Nephron progenitor cell (in vitro differentiated cells): ENCODE data around the gene NCOA7.

ENCODE experiments used
- DNase-seq: peaks from one replicate; pipeline ENCODE4 v3.0.0; 2021
- H3K27ac Mint-ChIP-seq: 2 replicates; pipeline ENCODE4 v1.8.0; 2021; ENCODE audit warnings: mild to moderate bottlenecking, moderate library complexity, mixed read lengths
- H3K27me3 Mint-ChIP-seq: 2 replicates; pipeline ENCODE4 v1.8.0; 2021; ENCODE audit warnings: mild to moderate bottlenecking, low read depth, mixed read lengths; ENCODE audit not compliant: poor library complexity
- H3K36me3 Mint-ChIP-seq: 2 replicates; pipeline ENCODE4 v1.8.0; 2021; ENCODE audit warnings: low read depth, mixed read lengths
- H3K4me1 Mint-ChIP-seq: 2 replicates; pipeline ENCODE4 v1.8.0; 2021; ENCODE audit warnings: mixed read lengths
- H3K4me3 Mint-ChIP-seq: 2 replicates; pipeline ENCODE4 v1.8.0; 2021; ENCODE audit warnings: mild to moderate bottlenecking, moderate library complexity, mixed read lengths
- H3K9me3 Mint-ChIP-seq: 2 replicates; pipeline ENCODE4 v1.8.0; 2021; ENCODE audit warnings: mild to moderate bottlenecking, moderate library complexity, mixed read lengths
- TF ChIP-seq, protein P1 (sequence below): fragments of 200-600 bp; sonication (generic); IDR thresholded peaks from 2 replicates; pipeline ENCODE4 v1.5.0; 2021; ENCODE audit warnings: antibody characterized with exemption

Gene NCOA7

GRCh38 chr6:125789167-125789566, 1.6 kb upstream of the NCOA7 start:
- Mint-ChIP-seq H3K9me3 (no peaks in the 10 kb centered on the region), H3K27ac (no peak overlapping the region), H3K36me3 (no peaks in the 10 kb centered on the region), H3K4me1 (peaks cover 44% of the 10 kb centered on the region), H3K4me3 (peak overlapping the region; percentile 87), H3K27me3 (peaks cover 3% of the 10 kb centered on the region)
- DNase-seq, result no peak
- TF ChIP-seq, protein P1, sequence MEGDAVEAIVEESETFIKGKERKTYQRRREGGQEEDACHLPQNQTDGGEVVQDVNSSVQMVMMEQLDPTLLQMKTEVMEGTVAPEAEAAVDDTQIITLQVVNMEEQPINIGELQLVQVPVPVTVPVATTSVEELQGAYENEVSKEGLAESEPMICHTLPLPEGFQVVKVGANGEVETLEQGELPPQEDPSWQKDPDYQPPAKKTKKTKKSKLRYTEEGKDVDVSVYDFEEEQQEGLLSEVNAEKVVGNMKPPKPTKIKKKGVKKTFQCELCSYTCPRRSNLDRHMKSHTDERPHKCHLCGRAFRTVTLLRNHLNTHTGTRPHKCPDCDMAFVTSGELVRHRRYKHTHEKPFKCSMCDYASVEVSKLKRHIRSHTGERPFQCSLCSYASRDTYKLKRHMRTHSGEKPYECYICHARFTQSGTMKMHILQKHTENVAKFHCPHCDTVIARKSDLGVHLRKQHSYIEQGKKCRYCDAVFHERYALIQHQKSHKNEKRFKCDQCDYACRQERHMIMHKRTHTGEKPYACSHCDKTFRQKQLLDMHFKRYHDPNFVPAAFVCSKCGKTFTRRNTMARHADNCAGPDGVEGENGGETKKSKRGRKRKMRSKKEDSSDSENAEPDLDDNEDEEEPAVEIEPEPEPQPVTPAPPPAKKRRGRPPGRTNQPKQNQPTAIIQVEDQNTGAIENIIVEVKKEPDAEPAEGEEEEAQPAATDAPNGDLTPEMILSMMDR, result no peak

DNA sequence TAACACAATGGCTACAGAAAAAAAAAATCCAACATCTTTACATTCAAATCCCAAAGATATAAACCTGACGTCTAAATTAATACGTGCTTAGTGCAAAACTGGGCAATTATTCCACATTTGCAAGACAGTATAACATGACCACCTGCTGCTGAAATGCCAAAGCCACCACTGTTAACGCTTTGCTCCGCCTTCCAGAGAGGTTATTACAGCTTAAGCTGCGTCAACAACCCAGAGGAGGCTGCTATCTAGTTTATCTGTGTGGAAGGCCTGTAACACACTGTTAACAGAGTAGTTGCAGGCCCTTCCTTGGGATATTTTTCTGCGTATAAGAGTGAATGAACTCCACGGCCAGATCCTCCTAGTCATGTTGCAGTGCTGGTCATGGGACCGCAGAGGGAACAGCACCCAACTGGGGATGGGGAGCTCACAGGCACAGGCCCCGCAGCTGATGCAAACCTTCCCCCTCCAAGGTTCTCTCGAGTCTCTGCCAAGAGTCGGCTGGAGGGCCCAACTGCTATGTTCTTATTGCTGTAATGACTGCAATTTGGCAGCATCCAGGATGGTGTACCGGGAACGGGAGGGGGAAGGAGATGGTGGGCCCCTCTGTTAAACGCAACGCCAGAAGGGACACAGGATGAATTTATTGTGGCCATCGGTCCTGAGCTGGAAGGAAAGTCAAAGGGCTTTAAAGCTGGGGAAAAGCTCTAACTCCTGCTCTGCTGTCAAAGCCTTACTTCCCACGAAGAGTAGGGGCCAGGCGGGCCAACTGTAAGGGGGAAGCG, 993 bp upstream of the NCOA7 start:
- TF ChIP-seq, protein P1, result no peak
- H3K4me1 Mint-ChIP-seq, result peaks cover 44% of the 10 kb centered on the region
- no peaks in the 10 kb centered on the region for H3K36me3 Mint-ChIP-seq
- H3K27ac Mint-ChIP-seq, result peak overlapping the region; percentile 95
- peak overlapping the region; percentile 87 for H3K4me3 Mint-ChIP-seq
- peak; percentile 24 for DNase-seq
- no peaks in the 10 kb centered on the region for H3K9me3 Mint-ChIP-seq
- H3K27me3 Mint-ChIP-seq, result peaks cover 3% of the 10 kb centered on the region

DNA sequence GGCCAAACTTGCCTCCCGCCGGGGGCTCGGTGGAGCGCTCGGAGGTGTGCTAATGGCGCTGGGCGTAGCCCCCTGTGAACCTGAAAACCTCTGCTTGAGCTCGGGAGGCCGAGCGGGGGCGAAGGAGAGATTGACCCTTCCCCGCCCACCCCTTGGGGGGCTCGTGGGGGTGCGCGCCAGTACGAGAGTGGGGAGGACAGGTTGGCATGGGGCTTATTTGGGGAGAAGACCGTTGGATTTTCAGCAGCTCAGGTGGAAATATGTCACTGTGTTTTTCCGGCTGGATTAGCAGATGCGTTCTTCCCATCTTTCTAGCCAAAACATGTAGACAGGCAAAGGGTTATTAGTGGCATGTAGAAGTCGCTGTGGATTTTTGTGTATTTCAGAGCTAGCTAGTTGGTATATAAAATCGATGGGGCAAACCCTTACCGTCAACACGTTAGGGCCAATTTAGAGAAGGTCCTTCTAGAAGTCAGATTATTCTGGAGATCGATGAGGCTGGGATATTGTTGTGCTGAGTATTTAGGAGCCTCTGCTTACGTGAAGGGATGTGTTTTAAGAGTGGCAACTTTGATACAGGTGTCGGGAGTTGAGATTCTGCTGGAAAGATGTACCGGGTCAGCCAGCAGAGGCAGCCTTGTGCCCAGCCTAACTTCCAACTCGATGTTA, 525 bp downstream of the NCOA7 start:
- H3K9me3 Mint-ChIP-seq, result no peaks in the 10 kb centered on the region
- no peak for DNase-seq
- peaks cover 6% of the 10 kb centered on the region for H3K27me3 Mint-ChIP-seq
- no peaks in the 10 kb centered on the region for H3K36me3 Mint-ChIP-seq
- peak overlapping the region; percentile 89 for H3K4me3 Mint-ChIP-seq
- peaks cover 44% of the 10 kb centered on the region for H3K4me1 Mint-ChIP-seq
- TF ChIP-seq, protein P1, result peak; percentile 43
- H3K27ac Mint-ChIP-seq, result no peak overlapping the region

GRCh38 chr6:125791820-125792165, 1.0 kb downstream of the NCOA7 start:
- H3K27ac Mint-ChIP-seq, result no peak overlapping the region
- peaks cover 6% of the 10 kb centered on the region for H3K27me3 Mint-ChIP-seq
- peaks cover 42% of the 10 kb centered on the region for H3K4me1 Mint-ChIP-seq
- no peaks in the 10 kb centered on the region for H3K9me3 Mint-ChIP-seq
- H3K36me3 Mint-ChIP-seq, result no peaks in the 10 kb centered on the region
- no peak for DNase-seq
- TF ChIP-seq, protein P1, result no peak
- H3K4me3 Mint-ChIP-seq, result peak overlapping the region; percentile 89

DNA sequence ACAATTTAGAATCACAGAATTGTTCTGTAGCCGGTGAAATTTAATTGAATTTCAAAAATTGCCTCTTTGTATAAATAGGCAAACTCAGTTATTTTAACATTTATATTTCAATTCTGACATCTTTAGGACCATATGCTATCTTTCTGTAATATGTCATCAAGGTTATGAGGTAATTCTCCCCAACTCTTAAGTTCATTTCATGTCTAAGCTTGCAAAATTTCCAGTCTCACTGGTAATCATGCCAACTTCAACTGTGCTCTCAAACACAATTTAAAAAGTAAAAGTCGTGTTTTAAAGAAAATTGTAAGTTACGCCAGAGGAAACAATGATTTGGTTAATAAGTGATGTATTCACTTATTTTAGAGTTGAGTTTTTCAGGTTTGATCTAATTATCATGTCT, 1.4 kb downstream of the NCOA7 start:
- H3K27ac Mint-ChIP-seq, result no peak overlapping the region

More for the DNA sequence above, 1.4 kb downstream of the NCOA7 start:
- H3K9me3 Mint-ChIP-seq, result no peaks in the 10 kb centered on the region
- H3K27me3 Mint-ChIP-seq, result peaks cover 6% of the 10 kb centered on the region
- H3K36me3 Mint-ChIP-seq, result no peaks in the 10 kb centered on the region
- DNase-seq, result no peak
- H3K4me3 Mint-ChIP-seq, result peak overlapping the region; percentile 89
- peaks cover 39% of the 10 kb centered on the region for H3K4me1 Mint-ChIP-seq
- TF ChIP-seq, protein P1, result no peak
